SK-N-SH (cell line): ENCODE results near the gene PTPRD.

Source experiments
- CTCF ChIP-seq: fragments of 200-600 bp; sonication (generic); IDR thresholded peaks from 2 replicates; pipeline ENCODE4 v1.6.1; 2017; ENCODE audit warnings: antibody characterized with exemption, mild to moderate bottlenecking, moderate library complexity
- EP300 ChIP-seq, 2 experiments: IDR thresholded peaks; 2 replicates each; pipeline versions ENCODE4 v1.4.0 to v1.6.1; 2012; ENCODE audit warnings: borderline replicate concordance in 1 of 2, low read depth in 1 of 2, low read length in 1 of 2
- GABPA ChIP-seq: IDR thresholded peaks from 2 replicates; pipeline ENCODE4 v1.4.0; 2012; ENCODE audit warnings: low read depth, mild to moderate bottlenecking
- JUND ChIP-seq: IDR thresholded peaks from 2 replicates; pipeline ENCODE4 v1.4.0; 2012
- REST ChIP-seq: IDR thresholded peaks from 2 replicates; pipeline ENCODE4 v1.6.1; 2012; ENCODE audit warnings: mild to moderate bottlenecking, low read depth, low read length, moderate library complexity
- TAF1 ChIP-seq: IDR thresholded peaks from 2 replicates; pipeline ENCODE4 v1.6.1; 2012; ENCODE audit warnings: low read depth, mild to moderate bottlenecking, low read length, moderate library complexity, borderline replicate concordance
- USF2 ChIP-seq: fragments of 150-350 bp; IDR thresholded peaks from 2 replicates; pipeline ENCODE4 v1.6.1; 2017; ENCODE audit warnings: antibody characterized with exemption, low read length, low read depth, borderline replicate concordance
- YY1 ChIP-seq: IDR thresholded peaks from 2 replicates; pipeline ENCODE4 v1.4.0; 2012; ENCODE audit warnings: low read depth, mild to moderate bottlenecking

GRCh38 chr9:9499546-9499945, 1113.3 kb downstream of the PTPRD start:
- TF ChIP-seq YY1 (no peak), TAF1 (no peak), CTCF (no peak), EP300 (IDR thresholded peaks at IDR 0.05; ENCODE audit: borderline replicate concordance in 1 of 2, low read depth in 1 of 2, low read length in 1 of 2) (no peak), USF2 (no peak), JUND (no peak), GABPA (no peak), REST (no peak)
